ENCODE results near the gene GSTCD. TPM values are rescaled to one million over a fixed set of nuclear protein-coding genes. Genes with fewer than 3 reads are reported as not detected.

GSTCD gene
- total and polyA plus RNA-seq, 2 of the 4 experiments (the other 2 are of a cell fraction), result 5.2 to 20.3 TPM

GRCh38 chr4:105709081-105709450 lies 482 bp downstream of the GSTCD start:
- in situ Hi-C loops (cut with MboI; ENCODE audit: low sequenced_read_pairs), result no loop called here
- Histone ChIP-seq H3K56ac (ENCODE audit: extremely low read depth, insufficient read depth, low read length) (peak overlapping the region; percentile 61; the same call in 1 of the 2 replicates), H3K27me3 (ENCODE audit: control insufficient read depth, insufficient read depth, low read length) (no peaks in the 10 kb centered on the region), H3K9me1 (ENCODE audit: insufficient read depth, low read length) (peaks cover 3% of the 10 kb centered on the region; the same call in 1 of the 2 replicates), H2AFZ (replicated peaks; ENCODE audit: low read length, poor library complexity) (peak overlapping the region; percentile 99), H3K23ac (ENCODE audit: low read depth, low read length) (peak overlapping the region; percentile 63; the same call in 1 of the 2 replicates), H2AK5ac (ENCODE audit: low read depth, low read length) (no peak overlapping the region), H3K9me3 (ENCODE audit: control insufficient read depth, insufficient read depth, low read length) (no peaks in the 10 kb centered on the region), H3K4me1 (ENCODE audit: control insufficient read depth, insufficient read depth, low read length) (no peaks in the 10 kb centered on the region), H3K18ac (ENCODE audit: low read depth, low read length) (no peak overlapping the region), H2BK15ac (ENCODE audit: low read depth, low read length) (no peak overlapping the region), H3K27ac (ENCODE audit: insufficient read depth, low read length) (peak overlapping the region; percentile 41; the same call in 1 of the 2 replicates), H3K79me1 (ENCODE audit: low read depth in 1 of 2, low read length in 2 of 2) (peaks cover 24 to 49% of the 10 kb centered on the region in 2 experiments), H3K9ac (ENCODE audit: low read depth, low read length) (peak overlapping the region; percentile 61), H2BK5ac (ENCODE audit: low read depth, low read length, poor library complexity, severe bottlenecking) (no peak overlapping the region), H4K91ac (ENCODE audit: insufficient read depth, low read depth, low read length) (no peak overlapping the region), H4K20me1 (ENCODE audit: insufficient read depth, low read length) (no peaks in the 10 kb centered on the region), H3K4me3 (ENCODE audit: insufficient read depth, low read depth, low read length) (peak overlapping the region; percentile 59), H2BK20ac (ENCODE audit: low read depth, low read length) (no peak overlapping the region), H2BK120ac (ENCODE audit: low read depth, low read length) (no peak overlapping the region), H3K36me3 (ENCODE audit: control insufficient read depth, insufficient read depth, low read length) (peaks cover 2% of the 10 kb centered on the region; the same call in 1 of the 2 replicates), H3K14ac (replicated peaks; ENCODE audit: low read depth, low read length) (peak overlapping the region; percentile 55; the same call in 1 of the 2 replicates), H3K4me2 (ENCODE audit: low read depth, low read length) (peak overlapping the region; percentile 98), H4K8ac (ENCODE audit: low read depth in 2 of 2, low read length in 2 of 2) (peak overlapping the region; percentile 10 to 62; a peak in 3 of 4 replicates), H4K5ac (ENCODE audit: low read depth, low read length) (peak overlapping the region; percentile 35; the same call in 1 of the 2 replicates), H3K4ac (ENCODE audit: low read depth, low read length) (peak overlapping the region; percentile 33; the same call in 1 of the 2 replicates), H2AK9ac (replicated peaks; ENCODE audit: low read depth, low read length, poor library complexity) (peak overlapping the region; percentile 83)
- no peak for DNase-seq
- intact Hi-C loops (cut with micrococcal nuclease), result loop anchor here (2.0 to 10.0 kb wide), 4 partner anchors 236 to 564 kb away; partner anchors contain the start of gene TET2
- dilution Hi-C loops (cut with HindIII; ENCODE audit: low sequenced_read_pairs, unreplicated experiment), result no loop called here
- ChIA-PET CTCF (no interaction called here), POLR2A (ENCODE audit: unreplicated experiment) (no interaction called here)
- no TSS peak for BruUV-seq (replicated peaks)
- peak; percentile 18 for ATAC-seq (ENCODE audit: low read depth)
- no peak for TF ChIP-seq SMC3 (IDR thresholded peaks at IDR 0.05; ENCODE audit: low read depth, low read length)
- no peak for TF ChIP-seq FOS (IDR thresholded peaks at IDR 0.05; ENCODE audit: low read depth, low read length)
- no peak for TF ChIP-seq NFE2L2 (IDR thresholded peaks at IDR 0.05; ENCODE audit: low read depth, low read length)
- no peak for TF ChIP-seq CTCF (conservative IDR thresholded peaks at IDR 0.05; ENCODE audit: low read depth, low read length)
- no peak for TF ChIP-seq MAZ (IDR thresholded peaks at IDR 0.05; ENCODE audit: borderline replicate concordance, low read depth, low read length)
- TF ChIP-seq RCOR1 (IDR thresholded peaks at IDR 0.05; ENCODE audit: insufficient replicate concordance, low read length), result no peak
- no peak for TF ChIP-seq CEBPB (IDR thresholded peaks at IDR 0.05; ENCODE audit: low read depth, low read length)
- no peak for TF ChIP-seq CHD1 (IDR thresholded peaks at IDR 0.05; ENCODE audit: low read depth, low read length)
- no peak for TF ChIP-seq RAD21 (IDR thresholded peaks at IDR 0.05; ENCODE audit: low read length)
- no peak for TF ChIP-seq RFX5 (IDR thresholded peaks at IDR 0.05; ENCODE audit: low read depth, low read length)
- TF ChIP-seq MXI1 (IDR thresholded peaks at IDR 0.05; ENCODE audit: borderline replicate concordance, low read depth, low read length), result no peak
- 0% methylated on average over 1 of the region's 11 CpGs; no CpG with 5 or more reads in 1 of the 2 experiments for WGBS, 2 experiments (ENCODE audit: extremely low coverage in 2 of 2, insufficient read length in 1 of 2)

Measured in IMR-90 (cell line).